NB4 (cell line): ENCODE results near the gene DENND1A.

Experiments used
- MAX ChIP-seq: IDR thresholded peaks from 2 replicates; pipeline ENCODE4 v1.6.1; 2011; ENCODE audit warnings: low read depth, low read length
- POLR2A ChIP-seq: IDR thresholded peaks from 2 replicates; pipeline ENCODE4 v1.6.1; 2011; ENCODE audit warnings: mild to moderate bottlenecking; ENCODE audit not compliant: insufficient read length; ENCODE audit errors: extremely low read depth

GRCh38 chr9:123753016-123753415 is 176.9 kb downstream of the DENND1A start:
- TF ChIP-seq POLR2A (no peak), MAX (no peak)
